ENCODE data around the gene SLC26A8.

The SLC26A8 gene

GRCh38 chr6:36050947-36051710 is 26.7 kb upstream of the SLC26A8 start:
- no peaks in the 10 kb centered on the region for H3K36me3 ChIP-seq (ENCODE audit: control insufficient read depth in 2 of 2, insufficient read depth in 2 of 2, low read length in 2 of 2)

GRCh38 chr6:36050305-36050704 is 25.9 kb upstream of the SLC26A8 start:
- H3K9ac ChIP-seq (ENCODE audit: low read length in 2 of 2), result no peak overlapping the region
- H3K4me1 ChIP-seq (ENCODE audit: control insufficient read depth, insufficient read depth, low read length), result peaks cover 21% of the 10 kb centered on the region
- H3K36me3 ChIP-seq (ENCODE audit: control insufficient read depth in 2 of 2, insufficient read depth in 2 of 2, low read length in 2 of 2), result no peaks in the 10 kb centered on the region
- H3K9me3 ChIP-seq (ENCODE audit: control insufficient read depth in 2 of 2, low read length in 2 of 2), result no peaks in the 10 kb centered on the region
- H3K27ac ChIP-seq (ENCODE audit: low read length), result no peak overlapping the region
- no peak overlapping the region for H3K4me3 ChIP-seq (ENCODE audit: low read length in 2 of 2)
- H3K27me3 ChIP-seq (ENCODE audit: control insufficient read depth in 1 of 2, insufficient read depth in 2 of 2, low read length in 2 of 2), result no peaks in the 10 kb centered on the region

More at GRCh38 chr6:36050947-36051710, 26.7 kb upstream of the SLC26A8 start:
- Histone ChIP-seq H3K9ac (ENCODE audit: low read length in 2 of 2) (no peak overlapping the region), H3K4me1 (ENCODE audit: control insufficient read depth, insufficient read depth, low read length) (peaks cover 22% of the 10 kb centered on the region), H3K4me3 (ENCODE audit: low read length in 2 of 2) (no peak overlapping the region), H3K27ac (ENCODE audit: low read length) (no peak overlapping the region), H3K9me3 (ENCODE audit: control insufficient read depth in 2 of 2, low read length in 2 of 2) (no peaks in the 10 kb centered on the region), H3K27me3 (ENCODE audit: control insufficient read depth in 1 of 2, insufficient read depth in 2 of 2, low read length in 2 of 2) (no peaks in the 10 kb centered on the region)

- Histone ChIP-seq H3K9me3 (ENCODE audit: control insufficient read depth in 2 of 2, low read length in 2 of 2) (no peaks in the 10 kb centered on the region), H3K4me1 (ENCODE audit: control insufficient read depth, insufficient read depth, low read length) (peaks cover 15% of the 10 kb centered on the region), H3K27me3 (ENCODE audit: control insufficient read depth in 1 of 2, insufficient read depth in 2 of 2, low read length in 2 of 2) (no peaks in the 10 kb centered on the region), H3K9ac (ENCODE audit: low read length in 2 of 2) (no peak overlapping the region), H3K36me3 (ENCODE audit: control insufficient read depth in 2 of 2, insufficient read depth in 2 of 2, low read length in 2 of 2) (no peaks in the 10 kb centered on the region), H3K4me3 (ENCODE audit: low read length in 2 of 2) (no peak overlapping the region), H3K27ac (ENCODE audit: low read length) (no peak overlapping the region)
These were observed 25.1 kb upstream of the SLC26A8 start for GRCh38 chr6:36049582-36049981.

GRCh38 chr6:36042618-36043260 is 18.3 kb upstream of the SLC26A8 start:
- H3K4me1 ChIP-seq (ENCODE audit: control insufficient read depth, insufficient read depth, low read length), result peaks cover 15% of the 10 kb centered on the region

GRCh38 chr6:36040958-36041357 is 16.5 kb upstream of the SLC26A8 start:
- Histone ChIP-seq H3K4me3 (ENCODE audit: low read length in 2 of 2) (no peak overlapping the region), H3K9ac (ENCODE audit: low read length in 2 of 2) (no peak overlapping the region), H3K36me3 (ENCODE audit: control insufficient read depth in 2 of 2, insufficient read depth in 2 of 2, low read length in 2 of 2) (no peaks in the 10 kb centered on the region), H3K4me1 (ENCODE audit: control insufficient read depth, insufficient read depth, low read length) (peaks cover 15% of the 10 kb centered on the region), H3K27me3 (ENCODE audit: control insufficient read depth in 1 of 2, insufficient read depth in 2 of 2, low read length in 2 of 2) (no peaks in the 10 kb centered on the region), H3K27ac (ENCODE audit: low read length) (no peak overlapping the region), H3K9me3 (ENCODE audit: control insufficient read depth in 2 of 2, low read length in 2 of 2) (no peaks in the 10 kb centered on the region)

More at GRCh38 chr6:36042618-36043260, 18.3 kb upstream of the SLC26A8 start:
- Histone ChIP-seq H3K4me3 (ENCODE audit: low read length in 2 of 2) (no peak overlapping the region), H3K9me3 (ENCODE audit: control insufficient read depth in 2 of 2, low read length in 2 of 2) (no peaks in the 10 kb centered on the region), H3K27ac (ENCODE audit: low read length) (no peak overlapping the region), H3K36me3 (ENCODE audit: control insufficient read depth in 2 of 2, insufficient read depth in 2 of 2, low read length in 2 of 2) (no peaks in the 10 kb centered on the region), H3K9ac (ENCODE audit: low read length in 2 of 2) (no peak overlapping the region), H3K27me3 (ENCODE audit: control insufficient read depth in 1 of 2, insufficient read depth in 2 of 2, low read length in 2 of 2) (no peaks in the 10 kb centered on the region)

- Histone ChIP-seq H3K27ac (ENCODE audit: low read length) (no peak overlapping the region), H3K9ac (ENCODE audit: low read length in 2 of 2) (no peak overlapping the region), H3K27me3 (ENCODE audit: control insufficient read depth in 1 of 2, insufficient read depth in 2 of 2, low read length in 2 of 2) (no peaks in the 10 kb centered on the region), H3K36me3 (ENCODE audit: control insufficient read depth in 2 of 2, insufficient read depth in 2 of 2, low read length in 2 of 2) (no peaks in the 10 kb centered on the region), H3K4me3 (ENCODE audit: low read length in 2 of 2) (no peak overlapping the region), H3K9me3 (ENCODE audit: control insufficient read depth in 2 of 2, low read length in 2 of 2) (no peaks in the 10 kb centered on the region), H3K4me1 (ENCODE audit: control insufficient read depth, insufficient read depth, low read length) (peaks cover 21% of the 10 kb centered on the region)
These were observed 14.7 kb upstream of the SLC26A8 start for GRCh38 chr6:36039112-36039511.

- Histone ChIP-seq H3K9ac (ENCODE audit: low read length in 2 of 2) (no peak overlapping the region), H3K4me1 (ENCODE audit: control insufficient read depth, insufficient read depth, low read length) (peaks cover 30% of the 10 kb centered on the region), H3K9me3 (ENCODE audit: control insufficient read depth in 2 of 2, low read length in 2 of 2) (no peaks in the 10 kb centered on the region), H3K4me3 (ENCODE audit: low read length in 2 of 2) (peak overlapping the region in 1 of 2 donors; percentile 36), H3K27ac (ENCODE audit: low read length) (no peak overlapping the region), H3K27me3 (ENCODE audit: control insufficient read depth in 1 of 2, insufficient read depth in 2 of 2, low read length in 2 of 2) (no peaks in the 10 kb centered on the region), H3K36me3 (ENCODE audit: control insufficient read depth in 2 of 2, insufficient read depth in 2 of 2, low read length in 2 of 2) (no peaks in the 10 kb centered on the region)
These were observed 13.9 kb upstream of the SLC26A8 start for GRCh38 chr6:36038120-36038876.

- Histone ChIP-seq H3K27ac (ENCODE audit: low read length) (no peak overlapping the region), H3K4me1 (ENCODE audit: control insufficient read depth, insufficient read depth, low read length) (peaks cover 41% of the 10 kb centered on the region), H3K9me3 (ENCODE audit: control insufficient read depth in 2 of 2, low read length in 2 of 2) (no peaks in the 10 kb centered on the region), H3K9ac (ENCODE audit: low read length in 2 of 2) (no peak overlapping the region), H3K36me3 (ENCODE audit: control insufficient read depth in 2 of 2, insufficient read depth in 2 of 2, low read length in 2 of 2) (no peaks in the 10 kb centered on the region), H3K4me3 (ENCODE audit: low read length in 2 of 2) (no peak overlapping the region), H3K27me3 (ENCODE audit: control insufficient read depth in 1 of 2, insufficient read depth in 2 of 2, low read length in 2 of 2) (no peaks in the 10 kb centered on the region)
These were observed 10.8 kb upstream of the SLC26A8 start for GRCh38 chr6:36035225-36035624.

- H3K4me3 ChIP-seq (ENCODE audit: low read length in 2 of 2), result no peak overlapping the region
- H3K9me3 ChIP-seq (ENCODE audit: control insufficient read depth in 2 of 2, low read length in 2 of 2), result no peaks in the 10 kb centered on the region
- H3K36me3 ChIP-seq (ENCODE audit: control insufficient read depth in 2 of 2, insufficient read depth in 2 of 2, low read length in 2 of 2), result no peaks in the 10 kb centered on the region
- no peak overlapping the region for H3K9ac ChIP-seq (ENCODE audit: low read length in 2 of 2)
- no peak overlapping the region for H3K27ac ChIP-seq (ENCODE audit: low read length)
- no peaks in the 10 kb centered on the region for H3K27me3 ChIP-seq (ENCODE audit: control insufficient read depth in 1 of 2, insufficient read depth in 2 of 2, low read length in 2 of 2)
- H3K4me1 ChIP-seq (ENCODE audit: control insufficient read depth, insufficient read depth, low read length), result peaks cover 42% of the 10 kb centered on the region
These were observed 10.0 kb upstream of the SLC26A8 start for GRCh38 chr6:36034441-36034840.

- peaks cover 37% of the 10 kb centered on the region for H3K4me1 ChIP-seq (ENCODE audit: control insufficient read depth, insufficient read depth, low read length)
- no peaks in the 10 kb centered on the region for H3K36me3 ChIP-seq (ENCODE audit: control insufficient read depth in 2 of 2, insufficient read depth in 2 of 2, low read length in 2 of 2)
- H3K4me3 ChIP-seq (ENCODE audit: low read length in 2 of 2), result peak overlapping the region in 1 of 2 donors; percentile 23
- H3K27ac ChIP-seq (ENCODE audit: low read length), result peak overlapping the region; percentile 24
- no peaks in the 10 kb centered on the region for H3K9me3 ChIP-seq (ENCODE audit: control insufficient read depth in 2 of 2, low read length in 2 of 2)
- H3K27me3 ChIP-seq (ENCODE audit: control insufficient read depth in 1 of 2, insufficient read depth in 2 of 2, low read length in 2 of 2), result no peaks in the 10 kb centered on the region
- H3K9ac ChIP-seq (ENCODE audit: low read length in 2 of 2), result no peak overlapping the region
These were observed 9.5 kb upstream of the SLC26A8 start for GRCh38 chr6:36033935-36034334.

Data from stomach smooth muscle (tissue), 2 donors.